ENCODE data around the gene MYL12A.

- no peak for TF ChIP-seq HDGF (IDR thresholded peaks at IDR 0.05; ENCODE audit: borderline replicate concordance)
- TF ChIP-seq FOXM1 (IDR thresholded peaks at IDR 0.05; ENCODE audit: borderline replicate concordance), result no peak
Measured at GRCh38 chr18:3305354-3305762, 57.8 kb downstream of the MYL12A start.

Data from HEK293T (cell line).